Gastroesophageal sphincter (tissue), 4 donors: ENCODE data around the gene VTN. TPM values are rescaled to one million over a fixed set of nuclear protein-coding genes. Genes with fewer than 3 reads are reported as not detected.
"Not testable (repeated sequence)": the region's sequence is repeated elsewhere in the genome, so short reads cannot be mapped to it uniquely, and the experiment has no call there.

Source experiments
- ATAC-seq: fragments of 150-250 bp; one replicate; pipeline ENCODE4 v1.9.1; 2016; ENCODE audit warnings: mild to moderate bottlenecking, moderate library complexity
- H3K27ac ChIP-seq, 4 donors: fragments of 200-600 bp; sonication (generic) in 3 of 4; 1 replicate in 3 of 4; 2 replicates in 1 of 4; pipeline ENCODE4 v1.5.1; 2016 to 2019
- H3K27me3 ChIP-seq: fragments of 200-600 bp; sonication (generic); one replicate; pipeline ENCODE4 v1.5.1; 2019
- H3K36me3 ChIP-seq, 2 donors: fragments of 200-600 bp; sonication (generic); one replicate each; pipeline ENCODE4 v1.5.1; 2019; ENCODE audit warnings: control low read depth in 1 of 2
- H3K4me1 ChIP-seq, 3 donors: fragments of 200-600 bp; sonication (generic); 1 replicate in 2 of 3; 2 replicates in 1 of 3; pipeline ENCODE4 v1.5.1; 2016 to 2019; ENCODE audit warnings: control low read depth in 2 of 3
- H3K4me3 ChIP-seq, 2 donors: fragments of 200-600 bp; sonication (generic); one replicate each; pipeline ENCODE4 v1.5.1; 2019; ENCODE audit warnings: mild to moderate bottlenecking in 1 of 2, moderate library complexity in 1 of 2
- H3K9me3 ChIP-seq, 3 donors: fragments of 200-600 bp; sonication (generic); one replicate each; pipeline ENCODE4 v1.5.1; 2017 to 2019; ENCODE audit warnings: control low read depth in 2 of 3
- EP300 ChIP-seq: sonication (generic); formaldehyde crosslinking; IDR thresholded peaks from one replicate; pipeline ENCODE4 v1.6.1; 2017; ENCODE audit warnings: antibody characterized with exemption, mild to moderate bottlenecking
- POLR2A ChIP-seq, 2 donors: fragments of 450-650 bp; IDR thresholded peaks; one replicate each; pipeline ENCODE4 v1.6.1; 2017; ENCODE audit warnings: antibody characterized with exemption in 2 of 2, mild to moderate bottlenecking in 2 of 2, moderate library complexity in 1 of 2
- POLR2AphosphoS5 ChIP-seq: sonication (generic); formaldehyde crosslinking; IDR thresholded peaks from one replicate; pipeline ENCODE4 v1.6.1; 2017; ENCODE audit warnings: antibody characterized with exemption
- WGBS, 2 donors: methylation state at CpG; one replicate each; pipeline ENCODE4 v1.1.5; 2018; ENCODE audit warnings: low coverage in 1 of 2; 5-methylcytosine and 5-hydroxymethylcytosine counted together
- total RNA-seq, 4 donors: library from RNA; depleted of rRNA; stranded (reverse); fragments of >200 nt; gene quantifications; one replicate each; pipeline ENCODE4 v1.1.0, GENCODE V29; 2016
- TF ChIP-seq, protein P1 (sequence below), 4 experiments: fragments of 200-600 bp in 2 of 4; fragments of 450-650 bp in 2 of 4; sonication (generic) in 1 of 4; IDR thresholded peaks; one replicate each; pipeline ENCODE4 v1.5.1; 2017 to 2019; ENCODE audit warnings: antibody characterized with exemption in 4 of 4, mild to moderate bottlenecking in 2 of 4, moderate library complexity in 2 of 4

Gene VTN
- total RNA-seq, 4 donors from 2014 or later, result 0.27 to 0.47 (median 0.27) TPM; not detected in 1

DNA sequence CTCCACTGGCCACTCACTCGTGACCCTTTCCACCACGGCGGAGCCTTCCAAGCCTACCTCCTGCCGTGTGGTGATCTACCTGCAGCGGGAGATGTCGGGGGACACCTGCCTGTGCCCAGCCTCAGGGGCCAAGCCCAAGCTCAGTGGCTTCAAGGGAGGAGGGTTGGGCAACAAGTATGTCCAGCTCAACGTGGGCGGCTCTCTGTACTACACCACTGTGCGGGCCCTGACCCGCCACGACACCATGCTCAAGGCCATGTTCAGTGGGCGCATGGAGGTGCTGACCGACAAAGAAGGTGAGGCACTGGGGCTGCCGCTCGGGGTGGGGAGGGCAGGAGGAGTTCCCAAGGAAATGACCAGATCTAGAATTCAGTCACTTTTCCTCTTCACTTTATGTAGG lies 30.7 kb downstream of the VTN start:
- TF ChIP-seq POLR2A (IDR thresholded peaks at IDR 0.05) (no peak), EP300 (no peak), POLR2AphosphoS5 (no peak)
- TF ChIP-seq, protein P1, sequence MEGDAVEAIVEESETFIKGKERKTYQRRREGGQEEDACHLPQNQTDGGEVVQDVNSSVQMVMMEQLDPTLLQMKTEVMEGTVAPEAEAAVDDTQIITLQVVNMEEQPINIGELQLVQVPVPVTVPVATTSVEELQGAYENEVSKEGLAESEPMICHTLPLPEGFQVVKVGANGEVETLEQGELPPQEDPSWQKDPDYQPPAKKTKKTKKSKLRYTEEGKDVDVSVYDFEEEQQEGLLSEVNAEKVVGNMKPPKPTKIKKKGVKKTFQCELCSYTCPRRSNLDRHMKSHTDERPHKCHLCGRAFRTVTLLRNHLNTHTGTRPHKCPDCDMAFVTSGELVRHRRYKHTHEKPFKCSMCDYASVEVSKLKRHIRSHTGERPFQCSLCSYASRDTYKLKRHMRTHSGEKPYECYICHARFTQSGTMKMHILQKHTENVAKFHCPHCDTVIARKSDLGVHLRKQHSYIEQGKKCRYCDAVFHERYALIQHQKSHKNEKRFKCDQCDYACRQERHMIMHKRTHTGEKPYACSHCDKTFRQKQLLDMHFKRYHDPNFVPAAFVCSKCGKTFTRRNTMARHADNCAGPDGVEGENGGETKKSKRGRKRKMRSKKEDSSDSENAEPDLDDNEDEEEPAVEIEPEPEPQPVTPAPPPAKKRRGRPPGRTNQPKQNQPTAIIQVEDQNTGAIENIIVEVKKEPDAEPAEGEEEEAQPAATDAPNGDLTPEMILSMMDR (IDR thresholded peaks at IDR 0.05), result no peak
- no CpG with 5 or more reads among the region's 15 CpGs for WGBS, 2 donors
- H3K36me3 ChIP-seq, result peaks cover 0 to 53% of the 10 kb centered on the region in 2 donors

GRCh38 chr17:28338769-28339212 lies 31.3 kb downstream of the VTN start:
- not testable (repeated sequence) for H3K9me3 ChIP-seq, H3K4me3 ChIP-seq, ATAC-seq, H3K27me3 ChIP-seq
- Histone ChIP-seq H3K27ac (peak overlapping the region in 3 of 4 donors; percentile 46 to 59 (median 50)), H3K4me1 (peaks cover 2 to 56% (median 18%) of the 10 kb centered on the region in 3 donors), H3K36me3 (peaks cover 0 to 47% of the 10 kb centered on the region in 2 donors)
- WGBS, 2 donors, result 86 to 100% methylated on average over 1 of the region's 8 CpGs

More for the DNA sequence above, 30.7 kb downstream of the VTN start:
- Histone ChIP-seq H3K27me3 (no peaks in the 10 kb centered on the region), H3K4me1 (peaks cover 0 to 49% (median 13%) of the 10 kb centered on the region in 3 donors), H3K9me3 (no peaks in the 10 kb centered on the region), H3K4me3 (no peak overlapping the region), H3K27ac (no peak overlapping the region)
- ATAC-seq, result no peak

GRCh38 chr17:28338056-28338768 lies 31.9 kb downstream of the VTN start:
- 57% methylated on average over 3 of the region's 5 CpGs; no CpG with 5 or more reads in 1 of the 2 donors for WGBS, 2 donors
- no peaks in the 10 kb centered on the region for H3K9me3 ChIP-seq
- no peak overlapping the region for H3K4me3 ChIP-seq
- ATAC-seq, result no peak
- peaks cover 0 to 41% of the 10 kb centered on the region in 2 donors for H3K36me3 ChIP-seq
- H3K27ac ChIP-seq, result peak overlapping the region in 3 of 4 donors; percentile 46 to 59 (median 50)
- no peaks in the 10 kb centered on the region for H3K27me3 ChIP-seq
- peaks cover 2 to 62% (median 18%) of the 10 kb centered on the region in 3 donors for H3K4me1 ChIP-seq
- TF ChIP-seq EP300 (no peak), POLR2AphosphoS5 (no peak), POLR2A (IDR thresholded peaks at IDR 0.05) (no peak)
- TF ChIP-seq, protein P1 (IDR thresholded peaks at IDR 0.05), result no peak

DNA sequence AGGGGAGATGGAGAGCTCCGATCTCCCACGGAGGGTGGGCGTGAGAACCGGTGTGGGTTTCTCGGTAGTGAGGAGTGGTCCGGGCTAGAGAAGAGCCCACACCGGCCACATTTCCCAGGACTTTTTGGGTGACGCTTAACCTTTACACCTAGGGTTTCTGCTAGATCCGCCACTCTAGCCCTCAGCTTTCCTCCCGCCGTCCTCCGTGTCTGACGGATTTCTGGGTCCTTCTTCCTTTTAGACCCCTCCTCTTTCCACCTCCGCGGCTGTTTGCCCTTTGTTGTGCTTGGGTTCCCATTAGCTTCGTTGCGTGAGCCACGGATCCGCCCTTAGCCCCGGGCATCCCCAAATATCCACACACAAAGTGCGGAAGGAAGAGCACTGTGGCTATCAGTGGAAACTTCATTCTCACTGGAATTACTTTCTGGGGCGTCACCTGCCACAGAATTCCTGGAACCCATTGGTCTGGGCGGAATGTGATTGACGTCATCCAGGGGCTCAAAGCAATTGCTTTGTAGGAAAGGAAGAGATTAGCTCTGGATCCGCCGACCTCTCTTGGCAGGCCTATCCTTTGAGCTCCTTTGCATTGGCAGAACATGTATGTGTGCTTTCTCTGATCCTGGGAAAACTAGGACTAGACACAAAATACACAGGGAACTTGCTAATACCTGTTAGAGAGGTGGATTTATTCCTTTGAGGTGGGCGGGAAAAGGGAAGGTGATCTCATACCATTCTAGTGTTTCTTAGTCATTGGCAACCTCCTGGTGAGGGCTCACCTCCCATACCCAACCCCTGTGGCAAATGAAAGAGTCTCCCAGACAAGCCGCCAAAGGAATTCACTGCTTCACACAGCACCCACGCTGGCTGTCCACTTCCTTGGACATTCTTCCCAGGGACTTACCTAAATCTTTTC lies 33.9 kb downstream of the VTN start:
- Histone ChIP-seq H3K27me3 (no peaks in the 10 kb centered on the region), H3K4me3 (peak overlapping the region; percentile 60 to 94), H3K27ac (peak overlapping the region; percentile 82 to 98 (median 94)), H3K9me3 (no peaks in the 10 kb centered on the region), H3K4me1 (peaks cover 2 to 70% (median 18%) of the 10 kb centered on the region in 3 donors), H3K36me3 (peaks cover 0 to 31% of the 10 kb centered on the region in 2 donors)
- peak; percentile 2 for ATAC-seq
- TF ChIP-seq POLR2AphosphoS5, result peak; percentile 62
- TF ChIP-seq, protein P1 (IDR thresholded peaks at IDR 0.05), result no peak
- TF ChIP-seq EP300, result no peak
- TF ChIP-seq POLR2A (IDR thresholded peaks at IDR 0.05), result no peak
- WGBS, 2 donors, result 0 to 4% methylated on average over 23 to 27 of the region's 29 CpGs
